LNCAP (cell line): ENCODE measurements around the gene EVX1.
A peak's percentile ranks its signal among the peaks of the same experiment; 100 is the strongest.

ENCODE experiments used
- TF ChIP-seq, protein P1 (sequence below): fragments of 450-650 bp; IDR thresholded peaks from 2 replicates; pipeline ENCODE4 v1.5.1; 2017; ENCODE audit warnings: mild to moderate bottlenecking

Gene EVX1

DNA sequence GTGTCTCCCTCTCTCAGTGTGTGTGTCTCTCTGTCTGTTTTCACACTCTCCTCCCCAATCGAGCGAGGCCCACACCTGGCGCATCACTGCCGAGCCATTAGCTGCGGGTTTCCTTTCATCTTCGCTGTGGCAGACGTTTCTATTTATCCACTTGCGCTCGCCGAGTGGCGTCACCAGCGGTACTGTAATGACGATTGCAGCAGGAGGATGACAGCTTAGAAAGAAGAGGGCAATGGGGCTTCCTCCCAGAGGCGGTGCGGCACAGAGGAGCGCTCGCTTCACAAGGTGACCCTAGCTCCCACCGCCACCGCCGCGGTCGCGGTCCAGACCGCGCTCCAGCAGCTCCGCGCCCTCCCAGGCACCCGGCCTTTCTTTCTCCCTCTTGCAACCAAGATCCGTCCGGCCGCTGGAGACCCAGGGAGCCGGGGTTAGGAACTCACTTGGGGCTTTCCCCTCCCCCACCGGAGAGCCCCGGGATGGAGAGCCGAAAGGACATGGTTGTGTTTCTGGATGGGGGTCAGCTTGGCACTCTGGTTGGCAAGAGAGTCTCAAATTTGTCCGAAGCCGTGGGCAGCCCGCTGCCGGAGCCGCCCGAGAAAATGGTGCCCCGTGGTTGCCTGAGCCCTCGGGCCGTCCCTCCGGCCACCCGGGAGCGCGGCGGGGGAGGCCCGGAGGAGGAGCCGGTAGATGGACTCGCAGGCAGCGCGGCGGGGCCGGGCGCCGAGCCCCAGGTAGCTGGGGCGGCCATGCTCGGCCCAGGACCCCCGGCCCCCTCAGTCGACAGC lies at the start of gene EVX1:
Gene EVX1, plus strand, starts transcription at position 248 of the 785 bp plus-strand sequence. Its CDS starts 229 bp downstream, at position 477.
- TF ChIP-seq, protein P1, sequence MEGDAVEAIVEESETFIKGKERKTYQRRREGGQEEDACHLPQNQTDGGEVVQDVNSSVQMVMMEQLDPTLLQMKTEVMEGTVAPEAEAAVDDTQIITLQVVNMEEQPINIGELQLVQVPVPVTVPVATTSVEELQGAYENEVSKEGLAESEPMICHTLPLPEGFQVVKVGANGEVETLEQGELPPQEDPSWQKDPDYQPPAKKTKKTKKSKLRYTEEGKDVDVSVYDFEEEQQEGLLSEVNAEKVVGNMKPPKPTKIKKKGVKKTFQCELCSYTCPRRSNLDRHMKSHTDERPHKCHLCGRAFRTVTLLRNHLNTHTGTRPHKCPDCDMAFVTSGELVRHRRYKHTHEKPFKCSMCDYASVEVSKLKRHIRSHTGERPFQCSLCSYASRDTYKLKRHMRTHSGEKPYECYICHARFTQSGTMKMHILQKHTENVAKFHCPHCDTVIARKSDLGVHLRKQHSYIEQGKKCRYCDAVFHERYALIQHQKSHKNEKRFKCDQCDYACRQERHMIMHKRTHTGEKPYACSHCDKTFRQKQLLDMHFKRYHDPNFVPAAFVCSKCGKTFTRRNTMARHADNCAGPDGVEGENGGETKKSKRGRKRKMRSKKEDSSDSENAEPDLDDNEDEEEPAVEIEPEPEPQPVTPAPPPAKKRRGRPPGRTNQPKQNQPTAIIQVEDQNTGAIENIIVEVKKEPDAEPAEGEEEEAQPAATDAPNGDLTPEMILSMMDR, result no peak

DNA sequence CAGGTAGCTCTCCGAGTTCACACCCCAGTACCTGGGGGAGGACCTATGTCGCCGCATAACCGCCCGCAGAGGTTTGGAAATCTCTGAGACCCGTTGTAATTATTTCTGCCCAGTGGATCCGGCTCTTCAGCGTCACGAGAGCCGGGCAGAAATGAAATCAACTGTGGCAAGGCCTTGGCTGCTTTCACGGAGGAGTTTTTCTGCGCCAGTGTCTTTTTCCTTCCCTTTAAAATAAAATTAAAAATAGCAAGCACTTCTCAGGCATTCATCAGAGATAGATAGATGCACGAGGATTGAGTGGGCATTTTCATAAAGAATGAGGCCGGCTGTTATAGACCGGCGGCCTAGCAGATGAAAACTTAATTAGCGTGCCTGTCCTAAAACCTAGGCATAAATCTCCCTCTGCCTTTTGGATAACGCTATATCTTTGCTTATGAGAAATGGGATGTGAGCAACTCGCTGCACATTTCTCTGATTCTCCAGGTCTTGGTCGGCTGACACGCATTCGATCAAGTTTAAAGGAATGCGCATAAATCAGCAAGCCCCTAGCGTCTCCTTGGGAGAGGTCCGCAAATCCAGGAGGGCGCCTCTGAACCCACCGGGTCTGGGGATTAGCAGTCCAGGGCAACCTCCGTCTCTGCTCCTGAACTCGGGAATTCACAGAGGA lies 49.1 kb upstream of the EVX1 start:
- TF ChIP-seq, protein P1, result no peak

DNA sequence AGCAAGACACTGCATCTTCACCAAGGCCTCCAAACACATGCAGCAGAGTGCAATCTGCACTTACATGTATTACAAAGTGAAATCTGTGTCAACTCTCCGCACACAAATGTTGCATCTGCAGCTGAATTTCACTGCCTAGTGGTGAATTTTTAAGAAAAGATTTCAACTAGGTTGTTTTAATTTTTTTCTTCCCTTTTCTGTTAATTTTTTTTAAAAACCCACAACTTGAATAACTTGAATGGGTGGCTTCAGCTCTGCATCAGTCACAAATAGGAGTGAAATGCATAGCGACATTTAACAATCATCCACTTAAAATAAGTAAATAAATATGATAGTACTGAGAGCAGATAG lies 48.6 kb upstream of the EVX1 start:
- TF ChIP-seq, protein P1, result no peak

DNA sequence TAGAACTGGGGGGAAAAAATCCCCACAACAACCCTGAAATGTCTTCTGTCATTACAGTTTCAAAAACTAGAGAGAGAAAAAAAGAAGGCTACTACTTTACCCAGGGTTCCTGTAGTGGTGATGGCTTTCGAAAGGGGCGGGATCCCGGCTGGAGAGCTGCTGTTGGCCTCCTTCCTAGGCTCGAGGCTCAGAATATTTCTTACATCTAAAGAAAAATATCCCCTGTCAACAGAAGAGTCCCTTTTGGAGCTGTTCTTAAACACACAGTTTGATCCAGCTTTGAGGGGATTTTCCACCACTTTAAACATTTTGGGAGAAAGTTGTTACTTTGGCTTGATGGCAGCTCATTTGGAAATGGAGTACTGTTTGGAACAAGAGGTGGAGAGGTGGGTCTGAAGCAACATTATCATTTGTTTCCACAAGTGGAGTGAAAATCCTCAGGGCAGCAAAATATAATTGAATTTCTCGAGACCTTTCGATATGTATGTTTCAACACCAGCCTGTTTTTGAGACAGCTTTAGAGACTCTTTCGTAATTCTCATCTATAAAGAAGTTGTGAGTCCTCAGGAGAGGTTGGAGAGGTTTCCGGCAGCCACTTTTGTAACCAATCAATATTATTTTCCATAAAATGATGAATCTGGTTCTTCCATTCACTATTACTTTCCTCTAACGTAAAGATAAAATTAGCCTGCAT lies 47.8 kb upstream of the EVX1 start:
- TF ChIP-seq, protein P1, result no peak

DNA sequence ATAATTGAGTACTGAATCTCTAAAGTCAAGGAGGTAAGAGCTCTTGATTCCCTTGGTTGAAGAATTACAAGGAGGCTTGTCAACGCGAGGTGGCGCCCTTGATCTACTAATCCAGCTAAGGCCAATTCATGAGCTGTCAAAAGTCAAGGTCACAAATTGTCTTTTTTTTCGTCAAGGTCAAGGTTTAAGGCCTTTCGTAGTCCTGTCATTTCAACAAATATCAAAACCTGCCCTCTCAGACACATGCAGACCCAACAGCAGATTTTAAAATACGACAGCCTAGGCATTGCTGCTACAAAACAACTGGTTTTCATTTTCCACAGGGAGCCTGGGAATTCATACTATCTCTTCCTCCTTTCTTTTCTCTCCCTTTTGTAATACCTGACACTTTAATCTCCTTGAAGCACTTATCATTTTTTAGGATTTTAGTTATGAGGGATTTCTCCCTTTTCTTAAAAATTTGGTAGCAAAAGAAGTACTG lies 46.3 kb upstream of the EVX1 start:
- TF ChIP-seq, protein P1, result peak; percentile 83

DNA sequence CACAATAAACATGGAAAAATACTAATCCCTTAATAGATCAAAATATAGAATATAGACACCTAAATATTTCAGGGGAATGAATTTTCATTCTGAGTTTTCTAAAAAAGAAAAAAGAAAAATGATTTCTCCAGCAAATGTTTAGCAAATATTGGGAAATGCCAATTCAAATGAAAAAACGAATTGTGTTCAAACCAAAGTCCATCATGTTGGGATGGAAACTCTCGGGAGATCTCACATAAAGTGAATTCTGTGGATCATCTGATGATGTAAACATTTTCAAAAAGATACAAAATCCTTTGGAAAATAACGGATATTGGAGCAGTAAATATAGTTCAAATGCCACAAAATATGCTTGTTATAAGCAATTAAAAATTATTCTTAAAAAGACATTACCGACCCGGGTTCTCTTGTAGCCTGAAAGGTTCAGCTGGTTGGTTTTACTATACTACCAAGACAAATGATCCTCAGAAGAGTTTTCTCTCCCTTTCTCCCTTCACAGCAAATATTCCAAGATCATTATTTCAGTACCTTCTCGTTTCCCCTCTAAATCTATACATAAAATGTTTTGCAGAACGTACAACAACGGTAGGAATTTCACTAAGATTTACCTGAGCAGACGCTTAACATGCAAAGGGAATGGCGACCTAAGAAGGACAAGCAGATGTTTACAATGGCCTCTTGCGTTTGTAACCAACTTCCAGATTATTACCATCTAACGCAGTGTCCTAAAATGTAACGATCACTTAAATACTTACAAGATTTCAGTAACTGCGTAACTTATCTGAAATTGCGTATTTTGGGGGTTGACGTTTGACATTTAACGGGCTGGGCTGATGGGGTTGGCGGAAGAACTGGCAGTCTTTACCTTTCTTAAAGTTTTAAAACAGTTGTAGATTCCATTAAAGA lies 45.2 kb upstream of the EVX1 start:
- TF ChIP-seq, protein P1, result no peak
